ENCODE measurements around the gene RAB37.

- TF ChIP-seq CTCF (IDR thresholded peaks at IDR 0.05) (no peak), POLR2A (IDR thresholded peaks at IDR 0.05) (no peak), POLR2AphosphoS5 (IDR thresholded peaks at IDR 0.05) (no peak)
These were observed 7.2 kb upstream of the RAB37 start for GRCh38 chr17:74729866-74730265.
